Tibial nerve (tissue), 4 donors: ENCODE results near the gene SAP30L. TPM values are rescaled to one million over a fixed set of nuclear protein-coding genes. Genes with fewer than 3 reads are reported as not detected.

ENCODE experiments used
- DNase-seq, 2 donors: peaks; one replicate each; pipeline ENCODE4 v3.0.0-alpha.2; 2019; ENCODE audit warnings: low spot score in 2 of 2
- H3K27ac ChIP-seq, 4 donors: fragments of 200-600 bp; sonication (generic) in 3 of 4; one replicate each; pipeline ENCODE4 v1.5.1; 2017 to 2019; ENCODE audit warnings: mild to moderate bottlenecking in 1 of 4
- H3K27me3 ChIP-seq, 2 donors: fragments of 200-600 bp; sonication (generic) in 1 of 2; one replicate each; pipeline versions ENCODE4 v1.5.1 to v1.6.0; 2017 to 2019
- H3K36me3 ChIP-seq, 3 donors: fragments of 200-600 bp; sonication (generic); one replicate each; pipeline ENCODE4 v1.5.1; 2018 to 2019
- H3K4me1 ChIP-seq, 4 donors: fragments of 200-600 bp; sonication (generic) in 3 of 4; one replicate each; pipeline ENCODE4 v1.5.1; 2017 to 2019
- H3K4me3 ChIP-seq, 4 donors: fragments of 200-600 bp; sonication (generic) in 3 of 4; one replicate each; pipeline ENCODE4 v1.5.1; 2017 to 2019; ENCODE audit warnings: mild to moderate bottlenecking in 1 of 4, moderate library complexity in 1 of 4
- H3K9me3 ChIP-seq, 4 donors: fragments of 200-600 bp; sonication (generic) in 3 of 4; one replicate each; pipeline ENCODE4 v1.5.1; 2017 to 2019
- EP300 ChIP-seq, 2 donors: sonication (generic); formaldehyde crosslinking; IDR thresholded peaks; one replicate each; pipeline ENCODE4 v1.6.1; 2017; ENCODE audit warnings: antibody characterized with exemption in 2 of 2, mild to moderate bottlenecking in 1 of 2
- POLR2A ChIP-seq, 2 donors: fragments of 450-650 bp; IDR thresholded peaks; one replicate each; pipeline ENCODE4 v1.6.1; 2017; ENCODE audit warnings: antibody characterized with exemption in 2 of 2, mild to moderate bottlenecking in 2 of 2, moderate library complexity in 2 of 2
- WGBS, 2 donors: methylation state at CpG; one replicate each; pipeline ENCODE4 v1.1.5; 2018; 5-methylcytosine and 5-hydroxymethylcytosine counted together
- total RNA-seq, 4 donors: library from RNA; depleted of rRNA; stranded (reverse); fragments of >200 nt; gene quantifications; one replicate each; pipeline ENCODE4 v1.1.0, GENCODE V29; 2016
- TF ChIP-seq, protein P1 (sequence below), 5 experiments: fragments of 200-600 bp in 3 of 5; fragments of 450-650 bp in 2 of 5; sonication (generic) in 3 of 5; IDR thresholded peaks; one replicate each; pipeline ENCODE4 v1.5.1; 2016 to 2019; ENCODE audit warnings: antibody characterized with exemption in 5 of 5, mild to moderate bottlenecking in 3 of 5, moderate library complexity in 2 of 5

SAP30L gene
- total RNA-seq, 4 donors from 2014 or later, result 30.0 to 60.5 (median 38.6) TPM

DNA sequence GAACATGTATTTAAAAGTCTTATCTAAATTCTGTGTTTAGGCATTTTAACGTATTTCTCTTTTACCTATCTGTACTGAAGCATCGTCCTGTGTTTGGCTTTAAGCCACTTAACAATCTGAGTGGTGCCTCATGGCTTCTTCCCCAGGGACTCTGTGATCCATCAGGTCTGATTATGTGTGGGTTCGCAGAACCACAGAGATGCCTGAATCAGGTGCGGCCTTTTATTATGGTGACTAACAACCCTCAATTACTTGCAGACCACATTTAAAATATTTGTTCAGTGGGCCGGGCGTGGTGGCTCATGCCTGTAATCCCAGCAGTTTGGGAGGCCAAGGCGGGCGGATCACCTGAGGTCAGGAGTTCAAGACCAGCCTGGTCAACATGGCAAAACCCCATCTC is 39.6 kb upstream of the SAP30L start:
- H3K36me3 ChIP-seq, result peaks cover 0 to 24% (median 0%) of the 10 kb centered on the region in 3 donors
- 93 to 94% methylated on average over 8 of the region's 8 CpGs for WGBS, 2 donors
- peaks cover 0 to 9% (median 3%) of the 10 kb centered on the region in 4 donors for H3K4me1 ChIP-seq
- H3K4me3 ChIP-seq, result no peak overlapping the region
- DNase-seq, result no peak
- no peaks in the 10 kb centered on the region for H3K9me3 ChIP-seq
- no peak overlapping the region for H3K27ac ChIP-seq
- no peaks in the 10 kb centered on the region for H3K27me3 ChIP-seq
- no peak for TF ChIP-seq EP300 (IDR thresholded peaks at IDR 0.05)
- TF ChIP-seq, protein P1, sequence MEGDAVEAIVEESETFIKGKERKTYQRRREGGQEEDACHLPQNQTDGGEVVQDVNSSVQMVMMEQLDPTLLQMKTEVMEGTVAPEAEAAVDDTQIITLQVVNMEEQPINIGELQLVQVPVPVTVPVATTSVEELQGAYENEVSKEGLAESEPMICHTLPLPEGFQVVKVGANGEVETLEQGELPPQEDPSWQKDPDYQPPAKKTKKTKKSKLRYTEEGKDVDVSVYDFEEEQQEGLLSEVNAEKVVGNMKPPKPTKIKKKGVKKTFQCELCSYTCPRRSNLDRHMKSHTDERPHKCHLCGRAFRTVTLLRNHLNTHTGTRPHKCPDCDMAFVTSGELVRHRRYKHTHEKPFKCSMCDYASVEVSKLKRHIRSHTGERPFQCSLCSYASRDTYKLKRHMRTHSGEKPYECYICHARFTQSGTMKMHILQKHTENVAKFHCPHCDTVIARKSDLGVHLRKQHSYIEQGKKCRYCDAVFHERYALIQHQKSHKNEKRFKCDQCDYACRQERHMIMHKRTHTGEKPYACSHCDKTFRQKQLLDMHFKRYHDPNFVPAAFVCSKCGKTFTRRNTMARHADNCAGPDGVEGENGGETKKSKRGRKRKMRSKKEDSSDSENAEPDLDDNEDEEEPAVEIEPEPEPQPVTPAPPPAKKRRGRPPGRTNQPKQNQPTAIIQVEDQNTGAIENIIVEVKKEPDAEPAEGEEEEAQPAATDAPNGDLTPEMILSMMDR (IDR thresholded peaks at IDR 0.05), result no peak
- no peak for TF ChIP-seq POLR2A (IDR thresholded peaks at IDR 0.05)

DNA sequence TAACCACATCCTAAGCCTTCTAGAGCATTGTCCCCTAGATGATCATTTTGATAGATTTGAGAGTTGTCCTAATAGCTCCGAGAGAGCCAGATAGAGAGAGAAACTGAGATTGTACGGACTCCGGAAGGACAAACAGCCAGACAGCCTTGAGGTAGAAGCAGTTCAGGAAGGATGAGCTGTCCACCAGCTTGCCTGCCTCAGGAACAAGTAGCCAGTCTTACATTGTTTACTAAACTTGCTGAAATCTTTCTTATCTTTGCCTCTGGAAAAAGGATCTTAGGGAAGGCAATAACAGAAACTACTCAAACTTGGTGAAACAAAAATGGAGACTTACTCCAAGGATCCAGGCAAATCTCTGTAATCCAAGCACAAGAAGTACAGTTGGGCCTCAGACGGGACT is 39.0 kb upstream of the SAP30L start:
- TF ChIP-seq EP300 (IDR thresholded peaks at IDR 0.05) (no peak), POLR2A (IDR thresholded peaks at IDR 0.05) (no peak)
- TF ChIP-seq, protein P1 (IDR thresholded peaks at IDR 0.05), result no peak
- WGBS, 2 donors, result 98% methylated on average over 4 of the region's 4 CpGs
- no peaks in the 10 kb centered on the region for H3K27me3 ChIP-seq

DNA sequence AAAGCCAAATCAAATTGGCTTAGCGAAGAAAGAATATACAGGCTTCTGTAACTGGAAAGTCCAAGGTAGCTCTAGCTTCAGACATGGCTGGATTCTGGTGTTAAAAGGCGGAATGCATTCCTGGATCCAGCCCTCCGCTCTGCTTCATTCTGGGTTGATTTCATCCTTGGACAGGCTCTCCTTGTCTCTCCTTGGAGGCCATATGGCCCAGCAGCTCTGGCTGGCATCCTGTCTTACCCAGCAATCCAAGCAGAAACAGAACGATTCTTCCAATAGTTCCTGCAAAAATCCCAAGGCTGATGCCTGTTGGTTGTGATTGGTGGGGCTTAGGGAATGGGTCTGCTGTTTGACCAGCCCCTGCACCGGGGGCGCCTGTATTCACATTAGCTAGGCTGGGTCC is 37.0 kb upstream of the SAP30L start:
- no peaks in the 10 kb centered on the region for H3K9me3 ChIP-seq
- H3K27me3 ChIP-seq, result no peaks in the 10 kb centered on the region
- no peak for DNase-seq
- no peak overlapping the region for H3K4me3 ChIP-seq
- peaks cover 0 to 50% (median 0%) of the 10 kb centered on the region in 3 donors for H3K36me3 ChIP-seq
- peaks cover 0 to 9% (median 3%) of the 10 kb centered on the region in 4 donors for H3K4me1 ChIP-seq
- WGBS, 2 donors, result 84 to 94% methylated on average over 6 of the region's 6 CpGs
- no peak overlapping the region for H3K27ac ChIP-seq
- TF ChIP-seq POLR2A (IDR thresholded peaks at IDR 0.05), result no peak
- TF ChIP-seq EP300 (IDR thresholded peaks at IDR 0.05), result no peak
- TF ChIP-seq, protein P1 (IDR thresholded peaks at IDR 0.05), result no peak

More for the DNA sequence above, 39.0 kb upstream of the SAP30L start:
- H3K4me1 ChIP-seq, result peaks cover 0 to 9% (median 3%) of the 10 kb centered on the region in 4 donors
- DNase-seq, result no peak
- no peak overlapping the region for H3K27ac ChIP-seq
- H3K36me3 ChIP-seq, result peaks cover 0 to 30% (median 0%) of the 10 kb centered on the region in 3 donors
- no peak overlapping the region for H3K4me3 ChIP-seq
- no peaks in the 10 kb centered on the region for H3K9me3 ChIP-seq

DNA sequence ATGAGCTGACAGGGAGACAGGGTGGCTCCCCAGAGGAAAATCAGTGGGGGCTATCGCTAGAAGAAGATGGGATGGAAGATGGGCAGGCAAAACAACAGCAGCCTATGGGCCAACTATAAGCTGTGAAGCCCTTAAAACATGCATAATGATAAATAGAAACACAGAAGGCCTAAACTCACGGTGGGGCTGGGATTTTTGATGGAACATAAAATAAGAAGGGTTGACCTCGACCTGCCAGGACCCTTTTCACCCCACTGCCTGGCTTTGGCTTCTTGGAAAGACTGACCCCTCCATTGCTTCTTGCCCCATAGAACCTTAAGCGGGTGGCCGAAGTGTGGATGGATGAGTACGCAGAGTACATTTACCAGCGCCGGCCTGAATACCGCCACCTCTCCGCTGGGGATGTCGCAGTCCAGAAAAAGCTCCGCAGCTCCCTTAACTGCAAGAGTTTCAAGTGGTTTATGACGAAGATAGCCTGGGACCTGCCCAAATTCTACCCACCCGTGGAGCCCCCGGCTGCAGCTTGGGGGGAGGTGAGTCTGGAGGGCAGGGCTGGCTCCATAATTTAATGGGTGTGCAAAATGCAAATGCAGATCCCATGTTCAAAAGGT is 36.5 kb upstream of the SAP30L start:
- Histone ChIP-seq H3K4me1 (peaks cover 0 to 9% (median 3%) of the 10 kb centered on the region in 4 donors), H3K36me3 (peaks cover 0 to 54% (median 0%) of the 10 kb centered on the region in 3 donors), H3K27me3 (no peaks in the 10 kb centered on the region), H3K9me3 (no peaks in the 10 kb centered on the region), H3K4me3 (no peak overlapping the region), H3K27ac (no peak overlapping the region)
- TF ChIP-seq, protein P1 (IDR thresholded peaks at IDR 0.05), result no peak
- TF ChIP-seq POLR2A (IDR thresholded peaks at IDR 0.05) (no peak), EP300 (IDR thresholded peaks at IDR 0.05) (no peak)
- DNase-seq, result no peak
- 86 to 90% methylated on average over 15 of the region's 15 CpGs for WGBS, 2 donors

DNA sequence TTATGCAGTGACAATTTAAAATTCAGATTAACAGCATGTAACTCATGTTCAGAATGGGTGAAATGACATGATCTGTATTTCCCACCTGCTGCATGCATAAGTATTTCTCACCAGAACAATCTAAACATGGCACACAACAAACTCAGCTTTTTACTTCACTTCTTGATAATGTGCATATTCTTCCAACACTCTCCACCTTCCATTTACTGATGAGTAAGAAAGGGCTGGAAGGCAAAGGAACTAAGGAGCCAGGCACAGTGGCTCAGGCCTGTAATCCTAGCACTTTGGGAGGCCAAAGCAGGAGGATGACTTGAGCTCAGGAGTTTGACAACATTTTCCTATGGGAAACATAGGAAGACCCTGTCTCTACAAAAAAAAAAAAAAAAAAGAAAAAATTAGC is 35.8 kb upstream of the SAP30L start:
- H3K9me3 ChIP-seq, result no peaks in the 10 kb centered on the region
- peaks cover 0 to 61% (median 0%) of the 10 kb centered on the region in 3 donors for H3K36me3 ChIP-seq
- H3K27ac ChIP-seq, result no peak overlapping the region
- TF ChIP-seq POLR2A (IDR thresholded peaks at IDR 0.05) (no peak), EP300 (IDR thresholded peaks at IDR 0.05) (no peak)
- TF ChIP-seq, protein P1 (IDR thresholded peaks at IDR 0.05), result no peak
- no peak overlapping the region for H3K4me3 ChIP-seq
- DNase-seq, result no peak
- H3K4me1 ChIP-seq, result peaks cover 0 to 5% (median 2%) of the 10 kb centered on the region in 4 donors
- H3K27me3 ChIP-seq, result no peaks in the 10 kb centered on the region
